ENCODE measurements around the gene TIAM1.

The TIAM1 gene

DNA sequence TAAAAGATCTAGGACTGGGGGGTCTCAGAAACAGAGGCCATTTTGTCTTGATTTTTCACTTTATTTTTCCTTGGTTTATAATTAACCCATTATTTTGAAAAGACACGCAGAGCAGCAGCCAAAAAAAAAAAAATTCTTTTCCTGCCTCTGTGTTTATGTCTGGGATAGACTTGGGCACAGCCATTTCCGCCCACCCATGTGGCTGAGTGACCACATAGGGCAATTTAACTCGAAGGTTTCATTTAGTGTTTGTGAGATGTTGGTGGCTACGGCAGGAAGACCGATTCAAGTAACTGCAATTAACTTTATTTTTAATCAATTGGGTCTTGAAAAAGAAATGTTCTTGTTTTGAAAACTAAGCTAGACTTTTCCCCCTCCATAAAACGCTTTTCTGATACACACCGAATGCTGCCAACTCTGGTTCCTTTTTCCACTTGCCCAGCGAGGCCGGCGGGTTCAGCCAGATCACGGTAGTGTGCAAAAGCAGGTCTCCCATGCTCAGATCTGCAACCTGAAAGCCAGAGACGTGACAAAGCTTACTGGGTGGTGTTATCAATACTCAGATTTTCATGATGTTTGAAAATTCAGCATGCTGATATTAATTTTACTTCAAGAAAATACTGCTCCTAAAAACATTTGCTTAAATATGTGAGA lies 208.4 kb downstream of the TIAM1 start:
- no peak for DNase-seq (ENCODE audit: low read depth in 2 of 2)

- DNase-seq (ENCODE audit: low read depth in 2 of 2), result no peak
Observed at GRCh38 chr21:31133243-31133830, 210.7 kb downstream of the TIAM1 start.

DNA sequence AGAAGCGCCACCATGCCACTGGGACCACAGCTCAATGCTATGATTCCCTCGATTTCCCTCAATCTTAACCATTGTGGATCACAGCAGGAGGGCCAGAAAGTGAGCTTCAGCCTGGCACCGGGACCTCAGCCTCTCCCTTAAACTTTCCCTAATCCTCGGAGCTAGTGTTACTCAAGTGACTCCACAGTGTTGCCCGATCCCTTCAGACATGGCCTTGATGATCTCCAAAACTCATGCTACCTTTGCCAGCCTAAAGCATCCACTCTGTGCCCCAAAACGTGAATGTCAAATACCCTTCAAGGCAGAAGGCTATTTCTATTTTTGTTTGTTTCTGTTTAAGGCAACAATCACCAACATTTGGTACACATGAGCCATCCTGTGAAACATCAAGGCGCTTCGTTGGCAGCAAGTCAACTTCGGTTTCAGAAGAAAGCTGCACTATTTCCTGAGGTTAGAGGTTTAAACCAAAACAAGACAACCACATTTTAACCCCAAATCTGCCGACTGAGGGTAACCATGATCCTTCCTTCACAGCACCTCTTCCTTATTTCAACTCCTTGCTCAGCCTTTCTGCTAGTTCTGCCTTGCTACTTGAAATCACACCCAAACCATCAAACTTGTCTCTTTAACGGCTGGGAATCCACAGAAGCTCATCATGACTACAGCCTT lies 211.4 kb downstream of the TIAM1 start:
- peak; percentile 44 to 59 for DNase-seq (ENCODE audit: low read depth in 2 of 2)

DNA sequence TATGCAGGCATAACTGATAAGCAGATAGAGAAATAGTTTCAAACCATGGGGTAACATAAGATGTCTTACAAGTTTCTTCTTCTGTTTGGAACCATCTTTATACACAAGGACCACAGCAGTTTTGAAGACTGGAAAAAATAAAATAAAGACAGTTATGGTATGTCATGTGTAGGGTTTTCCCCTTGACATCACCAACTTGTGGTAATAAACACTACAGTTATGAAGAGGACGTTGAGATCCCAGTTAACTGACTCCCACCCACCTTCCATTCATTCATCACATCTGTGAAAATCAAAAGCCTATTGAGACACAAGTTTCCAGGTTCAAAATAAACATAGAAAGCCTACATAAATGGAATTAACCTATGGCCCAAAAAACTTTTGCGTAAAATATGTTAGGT lies 213.2 kb downstream of the TIAM1 start:
- DNase-seq (ENCODE audit: low read depth in 2 of 2), result no peak

GRCh38 chr21:31128234-31128633 lies 215.8 kb downstream of the TIAM1 start:
- no peak for DNase-seq (ENCODE audit: low read depth in 2 of 2)

DNA sequence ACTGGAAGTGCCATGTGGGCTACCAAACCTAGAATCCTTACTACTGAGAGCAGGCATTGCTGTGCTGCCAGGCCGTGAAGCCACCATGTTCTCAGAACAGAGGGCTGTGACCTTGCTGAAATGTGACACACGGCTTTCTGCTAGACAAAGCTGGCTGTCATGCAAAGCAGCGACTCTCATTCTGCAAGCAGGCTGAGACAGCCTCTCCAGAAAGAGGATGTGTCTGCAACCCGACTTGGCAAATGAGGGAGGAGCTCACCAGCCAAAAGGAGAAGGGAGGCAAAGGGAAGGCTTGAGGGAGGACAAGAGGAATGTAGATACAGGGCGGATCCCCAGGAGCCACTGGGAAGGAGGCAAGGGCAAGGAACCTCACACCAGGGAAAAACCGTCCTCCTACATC lies 220.1 kb downstream of the TIAM1 start:
- no peak for DNase-seq (ENCODE audit: low read depth in 2 of 2)

DNA sequence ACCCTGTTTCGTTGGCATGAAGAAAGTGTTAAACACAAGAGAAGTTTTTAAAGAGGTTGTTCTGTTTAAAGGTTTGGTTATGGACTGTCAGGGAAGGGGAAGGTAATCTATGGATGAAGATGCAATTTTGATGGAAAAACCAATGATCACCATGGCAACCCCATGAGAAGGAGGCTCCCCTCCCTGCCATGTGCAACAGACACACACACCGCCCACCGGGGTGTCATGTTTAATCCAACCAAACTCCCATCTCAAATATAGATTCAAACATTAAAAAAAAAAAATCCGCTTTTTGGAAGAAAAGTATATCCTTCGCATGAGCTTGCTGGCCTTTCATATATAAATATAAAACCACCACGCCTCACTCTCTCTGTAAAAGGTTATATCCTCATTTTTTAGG lies 224.9 kb downstream of the TIAM1 start:
- no peak for DNase-seq (ENCODE audit: low read depth in 2 of 2)

GRCh38 chr21:31117128-31117916 lies 226.7 kb downstream of the TIAM1 start:
- no peak for DNase-seq (ENCODE audit: low read depth in 2 of 2)

DNA sequence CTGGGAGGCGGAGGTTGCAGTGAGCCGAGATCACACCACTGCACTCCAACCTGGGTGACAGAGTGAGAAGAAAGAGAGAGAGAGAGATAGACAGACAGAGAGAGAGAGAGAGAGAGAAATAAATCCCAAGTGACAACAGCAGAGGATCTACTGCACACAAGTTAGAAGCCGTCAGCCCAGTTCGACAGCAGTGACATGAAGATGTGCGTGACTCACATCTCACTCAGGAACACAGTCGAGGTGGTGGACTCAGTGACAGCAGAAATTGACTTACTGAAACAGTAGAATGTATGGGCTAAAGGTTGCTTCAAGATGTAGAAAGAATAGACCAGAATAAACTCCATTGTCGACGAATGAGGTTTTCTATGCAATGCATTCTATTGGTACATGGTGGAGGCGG lies 228.8 kb downstream of the TIAM1 start:
- no peak for DNase-seq (ENCODE audit: low read depth in 2 of 2)

GRCh38 chr21:31111093-31111492 lies 233.0 kb downstream of the TIAM1 start:
- DNase-seq (ENCODE audit: low read depth in 2 of 2), result no peak

- DNase-seq (ENCODE audit: low read depth in 2 of 2), result no peak
Observed at GRCh38 chr21:31110430-31110829, 233.6 kb downstream of the TIAM1 start.

- no peak for DNase-seq (ENCODE audit: low read depth in 2 of 2)
Observed at GRCh38 chr21:31107871-31108270, 236.2 kb downstream of the TIAM1 start.

- DNase-seq (ENCODE audit: low read depth in 2 of 2), result no peak
Observed at GRCh38 chr21:31107176-31107785, 236.8 kb downstream of the TIAM1 start.

DNA sequence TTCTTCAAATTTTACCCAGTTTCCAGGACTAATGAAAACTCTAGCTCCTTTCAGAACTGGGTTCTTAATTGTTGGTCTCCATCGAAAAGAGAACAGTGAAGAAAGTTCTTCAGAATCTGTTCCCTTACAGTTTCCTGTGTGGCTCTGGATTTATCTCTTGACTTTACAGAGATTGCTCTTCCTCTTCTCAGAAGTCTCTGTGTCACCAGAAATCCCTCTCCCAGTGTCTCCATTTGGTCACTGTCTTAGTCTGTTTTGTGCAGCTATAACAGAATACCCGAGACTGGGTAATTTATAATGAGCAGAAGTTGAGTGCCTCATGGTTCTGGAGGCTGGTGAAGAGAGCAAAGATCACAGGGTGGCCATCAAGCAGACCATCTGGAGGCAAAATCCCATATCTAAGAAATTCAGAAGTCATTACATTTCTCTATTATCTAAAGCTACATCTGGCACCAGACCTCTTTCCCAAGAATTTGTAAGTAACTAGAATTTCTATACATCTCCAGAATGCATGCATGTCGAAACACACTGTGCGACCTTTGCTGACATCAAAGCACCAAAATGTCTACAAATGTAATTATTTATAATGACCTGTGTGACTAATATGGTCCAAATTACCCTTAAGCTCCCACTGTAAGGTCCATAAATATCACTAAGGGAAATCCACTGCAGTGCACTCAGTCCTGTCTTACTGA lies 240.3 kb downstream of the TIAM1 start:
- no peak for DNase-seq (ENCODE audit: low read depth in 2 of 2)

DNA sequence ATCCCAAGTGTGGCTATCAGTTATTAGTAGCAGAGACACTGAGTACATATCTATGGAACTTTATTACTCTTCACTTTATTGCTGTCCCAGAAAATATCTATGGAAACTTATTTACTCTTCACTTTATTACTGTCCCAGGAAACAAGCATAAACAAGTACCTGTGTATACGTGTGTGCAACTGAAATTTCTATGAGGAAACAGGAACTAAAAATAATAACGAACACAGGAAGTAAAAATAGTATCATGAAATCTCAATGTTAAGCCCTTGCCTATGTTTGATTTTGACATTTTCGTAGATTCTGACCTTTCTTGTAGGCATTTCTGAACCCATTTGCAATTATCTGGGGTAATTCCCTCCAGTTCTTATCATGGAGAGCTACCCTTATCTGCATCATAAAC lies 240.9 kb downstream of the TIAM1 start:
- DNase-seq (ENCODE audit: low read depth in 2 of 2), result no peak

DNA sequence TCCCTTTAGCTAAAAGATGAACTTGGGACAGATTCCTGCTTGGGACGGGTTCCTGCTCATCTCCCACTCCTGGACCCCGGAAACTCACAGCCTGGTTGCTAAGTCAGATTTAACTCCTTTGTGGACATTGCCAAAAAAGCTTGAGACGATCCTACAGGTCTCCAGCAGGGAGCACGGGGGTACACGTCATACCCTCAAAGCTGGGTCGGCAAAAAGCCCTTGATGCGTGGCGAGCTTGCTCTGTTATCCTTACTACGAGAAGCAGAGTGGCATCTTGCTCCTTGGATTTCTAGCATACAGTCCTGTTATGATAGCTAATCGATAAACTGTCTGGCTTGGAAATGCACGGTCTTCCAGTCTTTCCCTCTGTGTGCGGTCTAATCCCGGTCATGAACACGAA lies 244.9 kb downstream of the TIAM1 start:
- DNase-seq (ENCODE audit: low read depth in 2 of 2), result no peak

- peak; percentile 45 to 60 for DNase-seq (ENCODE audit: low read depth in 2 of 2)
Observed at GRCh38 chr21:31098576-31099005, 245.5 kb downstream of the TIAM1 start.

GRCh38 chr21:31092832-31093625 lies 251.0 kb downstream of the TIAM1 start:
- no peak for DNase-seq (ENCODE audit: low read depth in 2 of 2)

GRCh38 chr21:31090376-31090775 lies 253.7 kb downstream of the TIAM1 start:
- no peak for DNase-seq (ENCODE audit: low read depth in 2 of 2)

DNA sequence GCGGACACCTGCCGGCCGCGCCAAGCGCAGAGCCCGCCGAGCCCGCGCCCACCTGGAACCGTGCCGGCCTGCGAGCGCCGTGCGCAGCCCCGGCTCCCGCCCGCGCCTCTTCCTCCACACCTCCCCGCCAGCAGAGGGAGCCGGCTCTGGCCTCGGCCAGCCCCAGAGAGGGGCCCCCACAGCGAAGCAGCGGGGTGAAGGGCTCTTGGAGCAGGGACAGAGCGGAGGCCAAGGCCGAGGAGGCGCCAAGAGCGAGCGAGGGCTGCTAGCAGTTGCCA lies 255.6 kb downstream of the TIAM1 start:
- DNase-seq (ENCODE audit: low read depth in 2 of 2), result no peak

Data from stimulated activated CD4-positive, alpha-beta T cell treated with anti-CD3 and anti-CD28 coated beads, Interleukin-15, amount 100 ng/mL, for 48 hours (primary cell).